Tibial artery (tissue), 4 donors: ENCODE results near the gene ATP2A2.

Experiments
- DNase-seq, 2 donors: peaks; one replicate each; pipeline ENCODE4 v3.0.0-alpha.2; 2019
- H3K27ac ChIP-seq, 2 donors: fragments of 200-600 bp; sonication (generic) in 1 of 2; 1 replicate in 1 of 2; 2 replicates in 1 of 2; pipeline ENCODE4 v1.5.1; 2018 to 2019; ENCODE audit warnings: mild to moderate bottlenecking in 1 of 2
- H3K27me3 ChIP-seq, 2 donors: fragments of 200-600 bp; sonication (generic) in 1 of 2; one replicate each; pipeline versions ENCODE4 v1.5.1 to v1.6.0; 2016 to 2019
- H3K36me3 ChIP-seq, 3 donors: fragments of 200-600 bp; sonication (generic) in 2 of 3; one replicate each; pipeline ENCODE4 v1.5.1; 2016 to 2019; ENCODE audit warnings: mild to moderate bottlenecking in 2 of 3
- H3K4me1 ChIP-seq, 4 donors: fragments of 200-600 bp; sonication (generic) in 2 of 4; 1 replicate in 3 of 4; 2 replicates in 1 of 4; pipeline ENCODE4 v1.5.1; 2016 to 2019
- H3K4me3 ChIP-seq, 2 donors: fragments of 200-600 bp; sonication (generic) in 1 of 2; 1 replicate in 1 of 2; 2 replicates in 1 of 2; pipeline ENCODE4 v1.5.1; 2018 to 2019; ENCODE audit warnings: mild to moderate bottlenecking in 2 of 2
- H3K9me3 ChIP-seq, 3 donors: fragments of 200-600 bp; sonication (generic) in 1 of 3; one replicate each; pipeline ENCODE4 v1.5.1; 2016 to 2019
- intact Hi-C: fragments of 100-400 bp; cut with DNase I; formaldehyde crosslinking; loops from one replicate; pipeline ENCODE4 v1.15.0; 2023; ENCODE audit warnings: low total_unique reads
- TF ChIP-seq, protein P1 (sequence below), 2 experiments: fragments of 200-600 bp in 1 of 2; fragments of 450-650 bp in 1 of 2; IDR thresholded peaks; one replicate each; pipeline ENCODE4 v1.5.1; 2017 to 2019; ENCODE audit warnings: antibody characterized with exemption in 2 of 2, mild to moderate bottlenecking in 1 of 2, moderate library complexity in 1 of 2

Gene ATP2A2

DNA sequence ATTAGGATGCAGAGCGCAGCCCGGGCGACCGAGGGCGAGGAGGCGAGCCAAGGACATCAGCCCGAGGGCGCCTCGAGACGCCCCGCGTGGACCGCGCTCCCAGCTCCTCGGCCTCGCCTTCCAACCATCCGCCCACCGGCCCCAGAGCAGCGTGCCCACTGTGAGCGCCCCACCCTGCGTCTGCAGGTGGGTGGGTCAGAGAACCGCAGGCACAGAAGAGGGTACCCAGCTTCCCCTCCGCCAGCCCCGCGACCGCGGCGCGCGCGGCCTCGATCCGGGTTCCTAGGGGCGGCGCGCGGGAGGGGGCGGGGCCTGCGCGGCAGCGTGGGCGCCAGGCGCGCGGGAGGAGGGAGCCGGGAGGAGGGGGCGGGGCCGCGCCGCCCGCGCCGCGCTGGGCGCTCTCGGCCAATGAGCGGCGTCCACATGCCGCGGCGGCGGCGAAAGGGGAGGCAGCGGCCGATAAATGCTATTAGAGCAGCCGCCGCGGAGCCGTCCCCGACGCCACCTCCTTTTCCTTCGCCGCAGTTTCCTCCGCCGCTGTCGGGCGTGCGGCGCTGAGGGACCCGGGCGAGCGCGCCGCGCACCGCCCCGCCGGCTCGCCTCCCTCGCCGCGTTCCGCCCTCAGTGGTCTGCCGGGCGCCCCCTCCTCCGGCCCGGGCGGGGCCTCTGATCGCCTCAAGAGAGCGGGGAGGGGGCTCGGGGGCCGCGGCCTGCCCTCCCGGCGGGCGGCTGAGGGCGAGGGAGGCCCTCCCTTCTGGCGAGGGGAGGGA, at the start of gene ATP2A2:
Gene ATP2A2, plus strand, starts transcription at position 469 of the 770 bp plus-strand sequence. CDS start 543 bp downstream, outside the sequence.
- H3K4me1 ChIP-seq: peaks cover 0 to 60% (median 10%) of the 10 kb centered on the region in 4 donors
- H3K27ac ChIP-seq: peak within 1 kb of the TSS; percentile 97 to 100
- intact Hi-C loops: loop anchor here (2.0 to 10.0 kb wide), 3 partner anchors 28 to 179 kb away; no protein-coding TSS in a partner anchor
- H3K27me3 ChIP-seq: no peaks in the 10 kb centered on the region
- TF ChIP-seq, protein P1, sequence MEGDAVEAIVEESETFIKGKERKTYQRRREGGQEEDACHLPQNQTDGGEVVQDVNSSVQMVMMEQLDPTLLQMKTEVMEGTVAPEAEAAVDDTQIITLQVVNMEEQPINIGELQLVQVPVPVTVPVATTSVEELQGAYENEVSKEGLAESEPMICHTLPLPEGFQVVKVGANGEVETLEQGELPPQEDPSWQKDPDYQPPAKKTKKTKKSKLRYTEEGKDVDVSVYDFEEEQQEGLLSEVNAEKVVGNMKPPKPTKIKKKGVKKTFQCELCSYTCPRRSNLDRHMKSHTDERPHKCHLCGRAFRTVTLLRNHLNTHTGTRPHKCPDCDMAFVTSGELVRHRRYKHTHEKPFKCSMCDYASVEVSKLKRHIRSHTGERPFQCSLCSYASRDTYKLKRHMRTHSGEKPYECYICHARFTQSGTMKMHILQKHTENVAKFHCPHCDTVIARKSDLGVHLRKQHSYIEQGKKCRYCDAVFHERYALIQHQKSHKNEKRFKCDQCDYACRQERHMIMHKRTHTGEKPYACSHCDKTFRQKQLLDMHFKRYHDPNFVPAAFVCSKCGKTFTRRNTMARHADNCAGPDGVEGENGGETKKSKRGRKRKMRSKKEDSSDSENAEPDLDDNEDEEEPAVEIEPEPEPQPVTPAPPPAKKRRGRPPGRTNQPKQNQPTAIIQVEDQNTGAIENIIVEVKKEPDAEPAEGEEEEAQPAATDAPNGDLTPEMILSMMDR (IDR thresholded peaks at IDR 0.05): no peak
- peak; percentile 83 to 94 for DNase-seq
- peak within 1 kb of the TSS; percentile 88 to 94 for H3K4me3 ChIP-seq
- H3K9me3 ChIP-seq: no peaks in the 10 kb centered on the region
- peaks cover 0 to 3% (median 0%) of the 10 kb centered on the region in 3 donors for H3K36me3 ChIP-seq

GRCh38 chr12:110233212-110233903, 47.7 kb upstream of the ATP2A2 start:
- Histone ChIP-seq H3K9me3 (no peaks in the 10 kb centered on the region), H3K36me3 (no peaks in the 10 kb centered on the region), H3K4me1 (peaks cover 0 to 36% (median 8%) of the 10 kb centered on the region in 4 donors), H3K27me3 (no peaks in the 10 kb centered on the region), H3K4me3 (no peak overlapping the region), H3K27ac (peak overlapping the region in 1 of 2 donors; percentile 52)
- intact Hi-C loops: no loop called here
- no peak for DNase-seq
- TF ChIP-seq, protein P1 (IDR thresholded peaks at IDR 0.05): no peak

DNA sequence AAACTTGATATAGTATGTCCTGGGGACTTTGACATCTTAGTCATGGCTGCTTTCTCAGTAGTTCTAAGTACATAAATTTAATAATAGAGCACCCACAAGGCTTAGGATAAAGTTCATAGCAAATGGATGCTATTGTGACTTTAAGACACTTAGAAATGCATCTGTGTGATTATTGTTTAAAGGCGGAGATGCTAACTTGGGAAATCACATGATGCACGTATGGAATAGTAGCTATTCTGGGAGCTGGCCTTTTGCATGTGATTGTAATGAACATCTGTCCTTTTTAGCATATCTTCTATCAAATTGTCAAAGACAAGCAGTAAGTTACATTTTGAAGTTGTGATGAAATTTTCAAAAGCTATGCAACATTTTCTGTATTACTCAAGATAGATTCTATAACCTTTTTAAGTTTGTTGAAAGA, 46.7 kb upstream of the ATP2A2 start:
- no peaks in the 10 kb centered on the region for H3K36me3 ChIP-seq
- TF ChIP-seq, protein P1 (IDR thresholded peaks at IDR 0.05): no peak
- DNase-seq: no peak
- H3K4me3 ChIP-seq: no peak overlapping the region
- intact Hi-C loops: no loop called here
- H3K27me3 ChIP-seq: no peaks in the 10 kb centered on the region
- H3K9me3 ChIP-seq: no peaks in the 10 kb centered on the region
- peak overlapping the region; percentile 52 to 58 for H3K27ac ChIP-seq
- peaks cover 0 to 36% (median 8%) of the 10 kb centered on the region in 4 donors for H3K4me1 ChIP-seq

DNA sequence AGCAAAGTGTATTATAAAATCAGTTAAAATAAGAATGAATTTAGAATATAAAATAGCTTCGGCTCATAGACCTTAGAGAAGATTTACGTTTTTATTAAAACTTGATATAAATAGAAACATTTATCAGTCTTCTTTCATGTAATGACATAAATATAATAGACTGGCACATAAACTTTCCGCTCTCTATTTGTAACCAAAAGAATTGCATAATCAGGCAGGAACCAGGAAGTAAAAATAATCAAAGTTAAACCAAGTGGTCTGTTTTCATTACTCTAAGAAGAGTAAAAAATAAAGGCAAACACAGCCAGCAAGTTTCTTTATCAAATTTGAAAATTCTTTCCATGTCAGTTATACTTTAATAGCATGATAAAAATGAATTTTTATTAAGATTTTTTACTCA, 46.3 kb upstream of the ATP2A2 start:
- H3K27me3 ChIP-seq: no peaks in the 10 kb centered on the region
- intact Hi-C loops: no loop called here
- no peak for DNase-seq
- TF ChIP-seq, protein P1 (IDR thresholded peaks at IDR 0.05): no peak
- peaks cover 0 to 36% (median 8%) of the 10 kb centered on the region in 4 donors for H3K4me1 ChIP-seq
- H3K36me3 ChIP-seq: no peaks in the 10 kb centered on the region
- H3K4me3 ChIP-seq: no peak overlapping the region
- peak overlapping the region; percentile 52 to 58 for H3K27ac ChIP-seq
- no peaks in the 10 kb centered on the region for H3K9me3 ChIP-seq

DNA sequence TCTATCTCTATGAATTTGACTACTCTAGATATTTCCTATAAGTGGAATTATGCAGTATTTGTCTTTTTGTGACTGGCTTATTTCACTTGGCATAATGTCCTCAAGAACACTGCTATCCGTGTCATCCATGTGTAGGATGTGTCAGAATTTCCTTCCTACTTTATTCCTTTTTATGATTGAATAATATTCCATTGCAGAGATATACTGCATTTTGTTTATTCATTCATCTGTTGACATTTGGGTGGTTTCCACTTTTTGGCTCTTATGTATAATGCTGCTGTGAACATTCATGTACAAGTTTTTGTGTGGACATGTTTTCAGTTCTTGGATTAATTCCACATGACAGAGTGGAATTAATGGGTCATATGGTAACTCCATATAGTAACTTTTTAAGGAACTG, 45.7 kb upstream of the ATP2A2 start:
- intact Hi-C loops: no loop called here
- no peaks in the 10 kb centered on the region for H3K9me3 ChIP-seq
- TF ChIP-seq, protein P1 (IDR thresholded peaks at IDR 0.05): no peak
- no peaks in the 10 kb centered on the region for H3K27me3 ChIP-seq
- H3K4me1 ChIP-seq: peaks cover 0 to 36% (median 8%) of the 10 kb centered on the region in 4 donors
- no peak for DNase-seq
- no peak overlapping the region for H3K4me3 ChIP-seq
- H3K36me3 ChIP-seq: no peaks in the 10 kb centered on the region
- H3K27ac ChIP-seq: peak overlapping the region; percentile 52 to 58
